NCI-H510A (cell line): ENCODE measurements around the gene ZNFX1.
"Not testable (repeated sequence)": the region's sequence is repeated elsewhere in the genome, so short reads cannot be mapped to it uniquely, and the experiment has no call there.

Experiments
- DNase-seq: peaks from one replicate; lab custom pipeline; 2025; lab: John Stamatoyannopoulos, UW

Gene ZNFX1

GRCh38 chr20:49248301-49248700 lies 29.6 kb downstream of the ZNFX1 start:
- DNase-seq = no peak

GRCh38 chr20:49247792-49248191 lies 30.1 kb downstream of the ZNFX1 start:
- DNase-seq = no peak

GRCh38 chr20:49247169-49247723 lies 30.6 kb downstream of the ZNFX1 start:
- DNase-seq = no peak

- DNase-seq = no peak
These were observed 31.7 kb downstream of the ZNFX1 start for GRCh38 chr20:49245921-49246740.

DNA sequence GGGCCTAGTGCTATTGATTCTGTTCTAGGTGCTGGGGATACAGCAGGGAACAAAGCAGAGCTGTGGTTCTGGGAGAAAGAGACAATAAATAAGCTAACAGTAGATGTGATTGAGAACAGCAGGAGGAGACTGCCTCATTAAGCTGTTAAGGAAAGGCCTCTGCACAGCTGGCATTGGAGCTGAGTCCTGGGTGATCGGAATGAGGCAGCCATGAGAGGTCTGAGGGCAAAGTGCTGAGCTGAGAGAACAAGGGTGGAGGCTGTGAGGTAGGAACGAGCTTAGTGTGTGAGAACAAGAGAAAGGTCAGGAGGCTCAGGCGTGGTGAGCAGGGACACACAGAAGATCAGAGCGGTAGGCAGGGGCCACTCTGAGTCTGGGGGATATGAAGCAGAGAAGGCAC lies 40.3 kb downstream of the ZNFX1 start:
- no peak for DNase-seq

- no peak for DNase-seq
These were observed 41.6 kb downstream of the ZNFX1 start for GRCh38 chr20:49236301-49236700.

DNA sequence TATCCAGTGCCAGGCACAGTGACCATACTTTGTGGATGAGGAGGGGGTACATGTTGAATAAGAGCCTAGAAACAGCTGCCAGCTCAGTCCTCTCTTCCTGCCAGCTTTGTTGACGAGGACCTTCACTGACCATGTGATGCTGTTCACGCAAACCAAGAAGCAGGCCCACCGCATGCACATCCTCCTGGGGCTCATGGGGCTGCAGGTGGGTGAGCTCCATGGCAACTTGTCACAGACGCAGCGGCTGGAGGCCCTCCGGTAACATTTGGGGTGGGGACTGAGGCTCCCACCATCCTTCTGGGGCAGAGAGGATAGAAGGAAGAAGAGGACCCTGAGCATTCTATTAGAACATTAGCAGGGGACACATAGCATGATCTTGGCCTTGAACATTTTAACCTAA lies 43.0 kb downstream of the ZNFX1 start:
- DNase-seq = no peak

GRCh38 chr20:49233226-49233625 lies 44.6 kb downstream of the ZNFX1 start:
- no peak for DNase-seq

- DNase-seq = no peak
These were observed 46.4 kb downstream of the ZNFX1 start for GRCh38 chr20:49231471-49231870.

DNA sequence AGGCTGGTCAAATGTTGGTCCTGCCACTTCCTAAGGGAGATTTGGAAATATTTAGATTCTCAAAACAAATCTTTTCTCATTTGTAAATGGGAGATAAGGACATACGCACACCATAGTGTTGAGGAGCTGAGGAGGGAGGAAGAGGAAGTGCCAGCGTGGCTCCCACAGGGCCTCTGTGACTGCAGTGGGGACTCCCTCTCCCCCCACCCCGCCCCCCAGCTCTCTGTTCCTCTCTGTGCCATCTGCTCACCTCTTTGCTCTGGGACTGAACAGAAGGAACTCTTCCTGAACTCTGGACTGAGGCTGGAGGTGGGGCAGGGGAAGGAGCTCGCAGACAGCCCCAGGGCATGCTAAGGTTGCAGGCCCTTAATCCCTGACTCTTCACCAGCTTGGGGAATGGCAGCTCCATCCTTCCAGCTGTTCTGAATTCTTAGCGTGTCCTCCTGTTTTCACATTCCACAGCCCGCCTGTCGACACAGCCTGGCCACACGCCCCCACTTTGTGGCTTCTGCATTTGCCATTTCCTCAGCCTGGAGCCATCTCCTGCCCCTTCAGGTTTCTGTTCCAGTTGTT lies 47.2 kb downstream of the ZNFX1 start:
- DNase-seq = no peak

DNA sequence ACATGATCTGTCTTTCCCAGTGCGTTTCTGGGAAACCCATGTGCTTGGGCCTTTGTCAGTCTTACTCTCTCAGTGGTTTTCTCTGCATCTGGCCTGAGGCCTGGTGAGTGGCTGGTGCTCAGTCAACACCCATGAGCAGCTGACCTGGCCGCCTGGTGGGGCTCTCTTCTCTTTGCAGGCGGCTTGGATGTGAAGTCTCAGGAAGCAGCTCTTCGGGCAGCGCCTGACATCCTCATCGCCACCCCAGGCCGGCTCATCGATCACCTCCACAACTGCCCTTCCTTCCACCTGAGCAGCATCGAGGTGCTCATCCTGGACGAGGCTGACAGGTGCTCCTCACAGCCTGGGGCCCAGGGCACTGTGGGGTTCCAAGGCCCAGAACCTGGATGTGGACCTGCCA lies 47.8 kb downstream of the ZNFX1 start:
- peak; percentile 92 for DNase-seq

DNA sequence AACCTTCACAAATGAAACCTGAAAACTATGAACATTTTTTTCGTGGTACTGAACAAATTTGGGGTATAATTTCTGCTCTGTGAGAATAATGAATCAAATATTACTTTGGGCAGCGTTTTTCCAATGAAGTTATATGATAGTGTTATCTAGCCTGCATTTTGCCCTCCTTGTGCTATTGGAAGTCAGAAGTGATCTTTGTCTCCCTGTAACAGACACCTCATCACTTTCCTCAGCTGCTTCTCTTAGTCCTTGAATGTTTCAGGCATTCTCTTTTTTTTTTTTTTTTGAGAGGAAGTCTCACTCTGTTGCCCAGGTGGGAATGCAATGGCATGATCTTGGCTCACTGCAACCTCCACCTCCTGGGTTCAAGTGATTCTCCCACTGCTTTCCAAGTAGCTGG lies 48.5 kb downstream of the ZNFX1 start:
- no peak for DNase-seq

- peak; percentile 38 for DNase-seq
These were observed 49.2 kb downstream of the ZNFX1 start for GRCh38 chr20:49228676-49229075.

DNA sequence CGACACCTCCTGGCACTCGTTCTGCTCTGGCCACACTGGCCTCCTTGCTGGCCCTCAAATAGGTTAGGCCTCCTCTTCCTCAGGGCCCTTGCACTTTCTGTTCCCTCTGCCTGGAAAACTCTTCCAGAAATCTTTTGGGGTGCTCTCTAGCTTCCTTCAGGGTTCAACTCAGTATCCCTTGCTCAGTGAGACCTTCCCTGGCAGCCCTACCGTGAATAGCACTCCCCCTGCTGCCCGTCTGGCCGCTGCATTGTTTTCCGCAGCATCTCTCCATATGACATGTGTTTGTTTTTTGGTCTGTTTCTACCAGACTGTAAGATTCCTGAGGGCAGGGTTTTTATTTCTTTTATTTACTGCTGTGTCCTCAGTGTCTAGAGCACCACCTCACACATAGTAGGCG lies 52.0 kb downstream of the ZNFX1 start:
- DNase-seq = no peak

- no peak for DNase-seq
These were observed 57.7 kb downstream of the ZNFX1 start for GRCh38 chr20:49219924-49220831.

GRCh38 chr20:49219091-49219923 lies 58.5 kb downstream of the ZNFX1 start, which contains the start of gene DDX27:
TSS of gene DDX27 (plus strand) at chr20:49219416. CDS start at chr20:49219449, 33 bp downstream.
- peak; percentile 97 for DNase-seq

DNA sequence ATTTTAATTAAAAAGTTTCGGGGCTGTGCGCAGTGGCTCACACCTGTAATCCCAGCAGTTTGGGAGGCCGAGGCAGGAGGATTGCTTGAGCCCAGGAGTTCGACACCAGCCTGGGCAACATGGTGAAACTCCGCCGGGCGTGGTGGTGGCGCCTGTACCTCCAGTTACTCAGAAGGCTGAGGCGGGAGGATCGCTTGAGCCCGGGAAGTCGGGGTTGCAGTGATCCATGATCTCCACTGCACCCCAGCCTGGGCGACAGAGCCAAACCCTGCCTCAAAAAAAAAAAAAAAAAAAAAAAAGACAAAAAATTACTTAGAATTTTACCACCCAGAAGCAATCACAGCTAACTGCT lies 59.1 kb downstream of the ZNFX1 start:
- not testable (repeated sequence) for DNase-seq

DNA sequence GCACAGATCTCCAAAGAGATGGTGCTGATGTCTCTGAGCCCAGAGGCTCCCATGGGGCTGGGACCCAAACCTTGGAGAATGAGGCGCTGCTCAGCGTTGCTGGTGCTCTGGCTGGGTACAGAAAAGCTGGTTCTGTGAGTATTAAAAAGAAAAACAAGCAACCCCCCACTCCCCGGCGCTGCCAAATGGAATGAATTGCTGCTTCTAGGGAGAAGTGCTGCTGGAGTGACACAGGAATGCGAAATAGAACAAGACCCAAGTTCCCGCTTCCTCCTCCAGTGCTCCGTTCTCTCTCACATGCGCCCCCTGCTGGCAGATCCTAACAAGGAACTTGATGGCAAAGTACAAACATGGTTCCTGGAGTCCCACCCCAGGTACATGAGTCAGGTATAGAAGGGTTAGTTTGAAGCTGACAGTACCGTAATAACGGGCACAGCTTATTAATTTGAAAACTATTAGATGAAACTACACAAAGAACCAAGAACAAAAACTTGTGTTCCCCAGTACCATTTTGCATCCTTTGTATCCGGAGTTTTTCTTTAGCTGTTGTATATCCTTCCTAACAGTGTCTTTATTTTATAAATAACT lies 60.8 kb downstream of the ZNFX1 start:
- DNase-seq = peak; percentile 75

- DNase-seq = no peak
These were observed 62.6 kb downstream of the ZNFX1 start for GRCh38 chr20:49215232-49215631.

DNA sequence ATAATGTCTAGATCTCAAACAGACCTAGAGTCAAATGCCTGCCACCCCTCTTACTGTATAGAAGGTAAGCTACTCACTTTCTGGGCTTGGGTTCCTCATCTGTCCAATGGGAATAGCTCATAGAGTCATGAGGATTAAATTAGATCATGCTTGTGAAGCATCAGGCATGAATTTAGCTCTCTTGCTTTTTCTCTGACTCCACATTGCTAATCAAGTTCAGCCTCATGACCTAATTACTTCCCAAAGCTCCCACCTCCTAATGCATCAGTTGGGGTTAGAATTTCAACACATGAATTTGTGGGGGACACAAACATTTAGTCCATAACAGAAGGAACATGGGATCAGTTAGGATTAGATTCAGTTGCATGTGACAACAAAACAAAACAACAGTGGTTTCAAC lies 63.3 kb downstream of the ZNFX1 start:
- no peak for DNase-seq

GRCh38 chr20:49210757-49211110 lies 67.1 kb downstream of the ZNFX1 start:
- DNase-seq = no peak
